GM12878 (cell line): ENCODE measurements around the gene ADGRL2.

ENCODE experiments used
- ESRRA ChIP-seq: IDR thresholded peaks from 2 replicates; pipeline ENCODE4 v1.6.1; 2012; ENCODE audit warnings: mild to moderate bottlenecking, low read length, improper control_type of control experiment
- NBN ChIP-seq: fragments of 450-650 bp; IDR thresholded peaks from 2 replicates; pipeline ENCODE4 v1.6.1; 2016

GRCh38 chr1:82019508-82019907, 218.8 kb downstream of the ADGRL2 start:
- TF ChIP-seq NBN (no peak), ESRRA (no peak)
